GM21576 (cell line): Measurements from ENCODE around the gene IGFL1.
"Not testable (repeated sequence)": the region's sequence is repeated elsewhere in the genome, so short reads cannot be mapped to it uniquely, and the experiment has no call there.

Experiments used
- ATAC-seq: cut with Tn5 transposase; IDR thresholded peaks from one replicate; pipeline ENCODE4 v1.9.1; 2021; ENCODE audit warnings: mild to moderate bottlenecking, moderate library complexity; ENCODE audit not compliant: unreplicated experiment

IGFL1 gene

GRCh38 chr19:46229442-46229841 lies at the start of gene IGFL1:
TSS of gene IGFL1 (plus strand) at chr19:46229742. CDS start at chr19:46229775, 33 bp downstream.
- ATAC-seq, result no peak

DNA sequence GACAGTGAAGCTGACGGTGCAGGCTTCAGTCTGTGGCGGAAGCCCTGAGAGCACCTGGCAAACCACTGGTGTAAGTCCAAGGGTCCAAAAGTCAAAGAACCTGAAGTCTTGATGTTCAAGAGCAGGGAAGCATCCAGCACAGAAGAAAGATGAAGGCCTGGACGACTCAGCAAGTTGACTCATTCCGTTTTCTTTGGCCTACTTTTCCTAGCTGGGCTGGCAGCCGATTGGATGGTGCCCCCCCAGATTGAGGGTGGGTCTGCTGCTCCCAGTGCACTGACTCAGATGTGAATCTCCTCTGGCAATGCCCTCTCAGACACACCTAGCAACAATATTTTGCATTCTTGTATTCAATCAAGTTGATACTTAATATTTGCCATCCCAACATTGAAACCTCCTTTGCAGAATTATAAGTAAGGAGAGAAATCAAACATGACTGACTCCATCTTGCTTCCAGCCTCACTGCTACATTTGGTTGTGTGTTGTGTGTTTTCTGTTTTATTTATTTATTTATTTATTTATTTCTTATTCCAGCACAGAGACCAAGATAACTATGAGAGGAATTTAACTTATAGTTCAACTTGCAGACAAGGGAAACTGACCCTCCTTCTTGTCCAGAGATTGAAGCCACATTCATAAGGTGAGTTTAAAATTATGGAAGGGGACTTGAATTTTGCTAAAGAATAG lies 48.7 kb upstream of the IGFL1 start:
- ATAC-seq, result no peak

- ATAC-seq, result no peak
Observed at GRCh38 chr19:46181388-46181779, 48.2 kb upstream of the IGFL1 start.

- no peak for ATAC-seq
Observed at GRCh38 chr19:46182476-46182875, 47.1 kb upstream of the IGFL1 start.

DNA sequence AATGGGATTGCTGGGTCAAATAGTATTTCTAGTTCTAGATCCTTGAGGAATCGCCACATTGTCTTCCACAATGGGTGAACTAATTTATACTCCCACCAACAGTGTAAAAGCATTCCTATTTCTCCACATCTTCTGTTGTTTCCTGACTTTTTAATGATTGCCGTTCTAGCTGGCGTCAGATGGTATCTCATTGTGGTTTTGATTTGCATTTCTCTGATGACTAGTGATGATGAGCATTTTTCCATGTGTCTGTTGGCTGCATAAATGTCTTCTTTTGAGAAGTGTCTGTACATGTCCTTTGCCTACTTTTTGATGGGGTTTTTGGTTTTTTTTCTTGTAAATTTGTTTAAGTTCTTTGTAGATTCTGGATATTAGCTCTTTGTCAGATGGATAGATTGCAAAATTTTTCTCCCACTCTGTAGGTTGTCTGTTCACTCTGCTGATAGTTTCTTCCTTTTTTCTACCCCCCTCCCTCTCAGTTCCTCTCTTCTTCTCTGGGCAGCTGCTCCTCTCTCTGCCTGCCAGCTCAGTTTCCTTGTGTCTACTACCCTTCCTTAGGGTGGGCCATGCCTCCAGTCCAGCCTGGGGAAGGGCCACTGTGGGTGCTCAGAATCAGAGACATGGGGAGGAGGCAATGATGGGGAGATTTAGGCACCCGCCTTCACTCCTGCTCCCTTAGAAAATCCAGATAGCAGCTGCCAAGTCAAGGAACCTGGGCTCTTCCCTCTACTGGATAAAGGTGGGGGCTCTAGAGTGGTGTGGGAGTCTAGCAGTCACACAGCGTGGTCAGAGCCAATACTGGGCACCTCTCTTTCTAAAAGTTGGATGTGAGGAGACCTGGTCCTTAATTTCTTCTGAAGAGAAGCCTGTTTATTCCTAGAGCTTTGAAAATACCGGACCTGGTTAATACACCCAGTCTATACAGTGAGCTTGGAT lies 44.5 kb upstream of the IGFL1 start:
- ATAC-seq, result not testable (repeated sequence)

DNA sequence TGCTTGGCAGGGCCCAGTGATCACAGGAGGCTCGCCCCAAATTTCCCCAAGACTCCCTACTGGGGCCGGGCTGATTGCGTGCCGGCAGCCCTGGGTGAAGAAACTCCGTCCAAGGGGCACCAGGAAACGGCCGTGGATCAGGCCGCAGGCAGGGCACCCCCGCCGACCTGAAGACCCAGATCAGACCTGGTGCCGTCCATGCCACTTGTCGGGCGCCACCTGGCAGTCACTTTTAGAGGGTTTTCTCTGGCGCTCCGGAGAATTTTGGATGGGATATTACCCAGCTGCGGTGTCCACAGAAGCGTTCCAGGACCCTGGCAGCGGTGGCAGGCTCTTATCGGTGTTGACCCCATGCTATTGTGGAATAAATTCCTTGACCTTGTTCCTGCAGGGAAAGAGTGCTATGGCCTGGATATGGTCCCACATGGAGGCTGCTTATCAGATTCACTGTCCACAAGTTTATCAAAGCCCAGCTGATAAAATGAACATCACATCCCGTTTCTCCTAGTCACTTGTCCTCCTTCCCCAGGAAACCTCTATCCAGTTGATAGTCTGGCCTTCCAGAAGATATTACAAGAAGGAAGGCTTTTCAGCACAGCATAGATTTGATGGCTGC lies 43.3 kb upstream of the IGFL1 start:
- ATAC-seq, result no peak

GRCh38 chr19:46186717-46187101 lies 42.8 kb upstream of the IGFL1 start:
- ATAC-seq, result no peak

GRCh38 chr19:46189971-46190888 lies 39.3 kb upstream of the IGFL1 start:
- no peak for ATAC-seq

- ATAC-seq, result no peak
Observed at GRCh38 chr19:46191356-46191755, 38.2 kb upstream of the IGFL1 start.

GRCh38 chr19:46191972-46192371 lies 37.6 kb upstream of the IGFL1 start:
- ATAC-seq, result no peak

DNA sequence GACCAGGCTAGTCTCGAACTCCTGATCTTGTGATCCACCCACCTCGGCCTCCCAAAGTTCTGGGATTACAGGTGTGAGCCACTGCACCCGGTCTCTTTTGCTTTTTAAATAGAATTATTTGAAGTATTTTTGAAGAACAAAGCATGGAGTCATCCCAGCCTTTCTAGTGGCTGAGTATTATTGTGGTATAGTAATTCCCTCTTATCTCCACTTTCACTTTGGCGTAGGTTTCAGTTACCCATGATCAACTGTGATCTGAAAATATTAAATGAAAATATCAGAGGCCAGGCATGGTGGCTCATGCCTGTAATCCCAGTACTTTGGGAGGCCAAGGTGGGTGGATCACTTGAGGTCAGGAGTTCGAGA lies 36.9 kb upstream of the IGFL1 start:
- not testable (repeated sequence) for ATAC-seq

GRCh38 chr19:46192992-46193650 lies 36.4 kb upstream of the IGFL1 start:
- ATAC-seq, result no peak

DNA sequence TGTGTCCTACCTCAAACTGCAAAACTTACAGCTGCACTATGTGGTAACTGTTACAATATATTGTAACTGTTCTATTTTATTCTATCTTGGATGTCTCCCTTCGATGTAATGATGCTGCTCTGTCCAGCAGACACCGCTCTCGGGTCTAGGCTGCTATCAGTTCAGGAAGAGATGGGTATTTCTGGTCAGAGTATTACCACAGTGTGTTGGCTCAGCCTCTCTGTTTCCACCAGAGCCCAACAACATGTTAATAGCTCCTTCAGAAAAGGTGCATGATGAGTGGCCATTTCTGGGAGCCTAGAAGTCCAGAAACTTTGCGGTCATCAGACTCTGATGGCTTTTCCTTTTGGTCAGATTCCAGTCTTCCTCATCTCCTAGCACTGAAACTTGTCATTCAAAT lies 35.9 kb upstream of the IGFL1 start:
- ATAC-seq, result no peak

DNA sequence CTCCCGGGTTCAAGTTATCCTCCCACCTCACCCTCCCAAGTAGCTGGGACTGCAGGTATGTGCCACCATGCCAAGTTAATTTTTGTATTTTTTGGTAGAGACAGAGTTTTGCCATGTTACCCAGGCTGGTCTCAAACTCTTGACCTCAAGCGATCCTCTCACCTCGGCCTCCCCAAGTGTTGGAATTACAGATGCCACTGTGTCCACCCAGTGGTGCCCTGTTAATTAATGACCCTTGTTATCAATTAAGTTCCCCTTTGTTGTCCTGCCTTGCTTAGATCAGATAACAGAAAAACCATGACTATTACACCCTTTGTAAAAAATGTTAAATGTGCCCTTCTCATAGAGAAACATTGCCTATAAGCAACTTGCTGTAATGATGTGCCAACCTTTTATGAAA lies 34.4 kb upstream of the IGFL1 start:
- ATAC-seq, result no peak

DNA sequence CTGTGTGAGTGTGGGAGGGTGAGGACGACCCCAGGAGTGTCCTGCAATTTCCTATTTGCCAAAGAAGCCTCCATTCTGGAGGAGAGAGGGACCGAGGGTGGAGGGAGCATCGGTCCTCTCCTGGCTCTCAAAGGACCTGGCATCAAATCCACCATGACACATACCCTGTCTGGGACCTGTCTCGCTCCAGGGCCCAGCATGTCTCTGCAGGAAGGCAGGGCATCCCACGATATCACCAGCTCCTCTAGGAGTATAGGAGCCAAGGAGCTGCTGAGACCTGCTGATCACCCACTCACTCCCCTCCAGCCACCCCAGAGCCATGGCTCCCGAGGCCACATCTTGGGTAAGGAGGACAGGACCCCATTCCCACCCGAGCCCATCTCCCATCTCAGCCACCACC lies 33.6 kb upstream of the IGFL1 start:
- ATAC-seq, result not testable (repeated sequence)

GRCh38 chr19:46196410-46197124 lies 33.0 kb upstream of the IGFL1 start:
- ATAC-seq, result no peak

- ATAC-seq, result no peak
Observed at GRCh38 chr19:46197314-46198070, 32.0 kb upstream of the IGFL1 start.

GRCh38 chr19:46198756-46199155 lies 30.8 kb upstream of the IGFL1 start:
- ATAC-seq, result no peak
